K562 (cell line): ENCODE results near the gene NAPB. TPM values are rescaled to one million over a fixed set of nuclear protein-coding genes. Genes with fewer than 3 reads are reported as not detected.

Experiments used
- FOSL1 ChIP-seq: fragments of 200-800 bp; sonication (Bioruptor generic); conservative IDR thresholded peaks from 2 replicates; pipeline ENCODE4 v1.6.1; 2016; ENCODE audit warnings: missing genetic modification characterization, missing compliant biosample characterization
- FOXK2 ChIP-seq, 2 experiments: fragments of 450-650 bp; IDR thresholded peaks in 1 of 2; conservative IDR thresholded peaks in 1 of 2; 2 replicates each; pipeline ENCODE4 v1.6.1; 2016; ENCODE audit warnings: low read depth in 2 of 2, mild to moderate bottlenecking in 1 of 2
- NFE2 ChIP-seq: IDR thresholded peaks from 2 replicates; pipeline ENCODE4 v1.6.1; 2014; ENCODE audit warnings: antibody characterized with exemption, low read depth
- NFIC ChIP-seq: fragments of 450-650 bp; IDR thresholded peaks from 2 replicates; pipeline ENCODE4 v1.6.1; 2017; ENCODE audit warnings: mild to moderate bottlenecking, inconsistent platforms
- REST ChIP-seq, 2 experiments: fragments of 450-650 bp; formaldehyde crosslinking in 1 of 2; IDR thresholded peaks; 2 replicates each; pipeline versions ENCODE4 v1.4.0 to v1.6.1; 2014 to 2020; ENCODE audit warnings: mild to moderate bottlenecking in 2 of 2, borderline replicate concordance in 1 of 2, low read depth in 1 of 2
- SMC3 ChIP-seq: conservative IDR thresholded peaks from 2 replicates; pipeline ENCODE4 v1.6.1; 2011; ENCODE audit warnings: low read depth, low read length, improper control_type of control experiment; ENCODE audit not compliant: insufficient read depth
- ZFX ChIP-seq: sonication (generic); formaldehyde crosslinking; IDR thresholded peaks from 2 replicates; pipeline ENCODE4 v1.8.0; 2022; ENCODE audit warnings: mild to moderate bottlenecking, missing genetic modification reagents, moderate library complexity
- ZNF316 ChIP-seq: fragments of 450-650 bp; IDR thresholded peaks from 2 replicates; pipeline ENCODE4 v1.6.1; 2016
- ZNF436 ChIP-seq: fragments of 250-450, 450-650 bp; sonication (Bioruptor Pico); formaldehyde crosslinking; IDR thresholded peaks from 2 replicates; pipeline ENCODE4 v1.7.0; 2020; ENCODE audit warnings: mild to moderate bottlenecking
- polyA plus RNA-seq, 8 experiments: library from polyadenylated mRNA; depleted of rRNA in 4 of 8; stranded (reverse) in 5 of 8; unstranded in 3 of 8; fragments of >200 nt; fragmentation: Nextera tagmentation in 2 of 8; fragmentation: Illumina TruSeq in 1 of 8; extraction: Ambion mirVana in 2 of 8; extraction: Trizol in 1 of 8; gene quantifications; 2 replicates each; pipeline versions ENCODE4 v1.2.1 to v1.2.3, GENCODE V29; 2011 to 2014; ENCODE audit warnings: inconsistent platforms in 1 of 8, missing spikeins in 1 of 8
- total RNA-seq, 7 experiments: library from RNA; depleted of rRNA in 6 of 7; stranded (reverse); fragments of >200 nt in 6 of 7; fragmentation: Illumina TruSeq in 2 of 7; extraction: Trizol in 2 of 7; gene quantifications; 2 replicates each; pipeline versions ENCODE4 v1.2.1 to v1.2.3, GENCODE V29; 2011 to 2021; ENCODE audit warnings: low replicate concordance in 1 of 7
- TF ChIP-seq, protein P1 (sequence below): fragments of 450-650 bp; IDR thresholded peaks from 2 replicates; pipeline ENCODE4 v1.6.1; 2016

The NAPB gene
- total and polyA plus RNA-seq, 9 of the 15 experiments (the other 6 are each of a cell fraction or from before 2014, with no cell fraction given) = 1.4 to 7.7 (median 5.2) TPM

GRCh38 chr20:23419995-23420901, 1.0 kb downstream of the NAPB start (continued):
- TF ChIP-seq REST (IDR thresholded peaks at IDR 0.05; ENCODE audit: borderline replicate concordance) (no peak), REST (CRISPR knock-in tag; IDR thresholded peaks at IDR 0.05; ENCODE audit: low read depth) (no peak), SMC3 (no peak), ZFX (CRISPR knock-in tag) (peak; percentile 5; the same call in 1 of the 2 replicates), NFIC (0 out of 2 replicates have a peak, but pooled peaks have one; percentile 9), ZNF316 (peak; percentile 87), FOSL1 (tag) (no peak), FOXK2 (conservative IDR thresholded peaks at IDR 0.05 in 1 of 2, IDR thresholded peaks at IDR 0.05 in 1 of 2; ENCODE audit: low read depth in 2 of 2) (peak; percentile 59 to 64; a peak in 2 of 4 replicates), NFE2 (peak; percentile 80), ZNF436 (no peak)
- TF ChIP-seq, protein P1, sequence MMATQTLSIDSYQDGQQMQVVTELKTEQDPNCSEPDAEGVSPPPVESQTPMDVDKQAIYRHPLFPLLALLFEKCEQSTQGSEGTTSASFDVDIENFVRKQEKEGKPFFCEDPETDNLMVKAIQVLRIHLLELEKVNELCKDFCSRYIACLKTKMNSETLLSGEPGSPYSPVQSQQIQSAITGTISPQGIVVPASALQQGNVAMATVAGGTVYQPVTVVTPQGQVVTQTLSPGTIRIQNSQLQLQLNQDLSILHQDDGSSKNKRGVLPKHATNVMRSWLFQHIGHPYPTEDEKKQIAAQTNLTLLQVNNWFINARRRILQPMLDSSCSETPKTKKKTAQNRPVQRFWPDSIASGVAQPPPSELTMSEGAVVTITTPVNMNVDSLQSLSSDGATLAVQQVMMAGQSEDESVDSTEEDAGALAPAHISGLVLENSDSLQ = peak; percentile 49
